Measurements from ENCODE around the gene TMEM50B. TPM values are rescaled to one million over a fixed set of nuclear protein-coding genes. Genes with fewer than 3 reads are reported as not detected.

Gene TMEM50B
- total RNA-seq, 1 donor from 2014 or later, result 32.0 TPM

- no peaks in the 10 kb centered on the region for H3K36me3 ChIP-seq (ENCODE audit: control insufficient read depth, insufficient read depth, low read length)
- DNase-seq (ENCODE audit: low read depth), result no peak
- H3K4me3 ChIP-seq (ENCODE audit: low read depth, low read length), result peak within 1 kb of the TSS; percentile 91
- TF ChIP-seq CTCF (IDR thresholded peaks at IDR 0.05; ENCODE audit: insufficient read depth, low read length, poor library complexity, severe bottlenecking), result no peak
- no peaks in the 10 kb centered on the region for H3K27me3 ChIP-seq (ENCODE audit: control insufficient read depth, insufficient read depth, low read length)
Observed at GRCh38 chr21:33403128-33403785, 76.5 kb downstream of the TMEM50B start, which contains the start of gene IFNGR2. TSS of gene IFNGR2 (plus strand) at chr21:33403413. CDS start at chr21:33403544, 131 bp downstream.

- DNase-seq (ENCODE audit: low read depth), result no peak
- Histone ChIP-seq H3K36me3 (ENCODE audit: control insufficient read depth, insufficient read depth, low read length) (no peaks in the 10 kb centered on the region), H3K27me3 (ENCODE audit: control insufficient read depth, insufficient read depth, low read length) (no peaks in the 10 kb centered on the region), H3K4me3 (ENCODE audit: low read depth, low read length) (peak overlapping the region; percentile 91)
- no peak for TF ChIP-seq CTCF (IDR thresholded peaks at IDR 0.05; ENCODE audit: insufficient read depth, low read length, poor library complexity, severe bottlenecking)
Observed at GRCh38 chr21:33402001-33402979, 77.5 kb downstream of the TMEM50B start.

DNA sequence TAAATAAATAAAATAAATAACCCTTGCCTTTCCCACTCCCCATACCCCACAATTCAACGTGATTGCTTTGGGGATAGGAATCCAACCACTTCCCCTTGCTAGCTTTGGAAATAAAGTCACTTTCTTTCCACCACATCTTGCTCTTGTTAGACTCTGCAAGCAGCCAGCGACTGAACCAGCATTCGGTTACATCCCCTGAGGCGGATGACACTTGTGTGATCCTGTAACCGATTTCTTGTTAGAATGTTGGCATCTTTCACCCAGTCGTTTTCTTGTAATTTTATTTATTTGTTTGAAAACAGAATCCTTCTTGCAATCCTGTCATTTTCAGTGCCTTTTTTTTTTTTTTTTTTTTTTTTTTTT lies 78.2 kb downstream of the TMEM50B start:
- no peak for TF ChIP-seq CTCF (IDR thresholded peaks at IDR 0.05; ENCODE audit: insufficient read depth, low read length, poor library complexity, severe bottlenecking)
- no peak overlapping the region for H3K4me3 ChIP-seq (ENCODE audit: low read depth, low read length)
- no peaks in the 10 kb centered on the region for H3K27me3 ChIP-seq (ENCODE audit: control insufficient read depth, insufficient read depth, low read length)
- no peak for DNase-seq (ENCODE audit: low read depth)
- H3K36me3 ChIP-seq (ENCODE audit: control insufficient read depth, insufficient read depth, low read length), result no peaks in the 10 kb centered on the region

Other genes starting within 250 kb of the TMEM50B start
- gene IL10RB, start 213.6 kb downstream of the TMEM50B start, total RNA-seq, result 13.6 and 13.9 TPM in 2 replicates
- 18.7 and 20.9 TPM in 2 replicates for gene IFNAR1, start 155.0 kb downstream of the TMEM50B start, total RNA-seq
- 64.1 and 66.5 TPM in 2 replicates for gene IFNGR2, start 76.6 kb downstream of the TMEM50B start, total RNA-seq
- 2.4 and 3.1 TPM in 2 replicates for gene DNAJC28, start 11.7 kb upstream of the TMEM50B start, total RNA-seq
- 114 and 161 TPM in 2 replicates for gene GART, start 62.1 kb upstream of the TMEM50B start, total RNA-seq
- 139 and 291 TPM in 2 replicates for gene SON, start 63.1 kb upstream of the TMEM50B start, total RNA-seq
- gene DONSON, start 108.7 kb upstream of the TMEM50B start, total RNA-seq, result 6.8 and 9.1 TPM in 2 replicates
- gene CRYZL1, start 161.8 kb upstream of the TMEM50B start, total RNA-seq, result 12.6 and 22.7 TPM in 2 replicates
- 11.8 and 20.4 TPM in 2 replicates for gene ITSN1, start 162.5 kb upstream of the TMEM50B start, total RNA-seq